GM18868 (cell line): ENCODE results near the gene DAZAP1.
A peak's percentile ranks its signal among the peaks of the same experiment; 100 is the strongest.

Source experiments
- ATAC-seq: cut with Tn5 transposase; IDR thresholded peaks from one replicate; pipeline ENCODE4 v1.9.1; 2021; ENCODE audit warnings: mild to moderate bottlenecking, moderate library complexity; ENCODE audit not compliant: unreplicated experiment

The DAZAP1 gene

GRCh38 chr19:1407528-1408299 is at the start of gene DAZAP1:
DAZAP1 (plus strand) TSS chr19:1407586; CDS start chr19:1407774, 188 bp downstream.
- ATAC-seq = peak; percentile 33

DNA sequence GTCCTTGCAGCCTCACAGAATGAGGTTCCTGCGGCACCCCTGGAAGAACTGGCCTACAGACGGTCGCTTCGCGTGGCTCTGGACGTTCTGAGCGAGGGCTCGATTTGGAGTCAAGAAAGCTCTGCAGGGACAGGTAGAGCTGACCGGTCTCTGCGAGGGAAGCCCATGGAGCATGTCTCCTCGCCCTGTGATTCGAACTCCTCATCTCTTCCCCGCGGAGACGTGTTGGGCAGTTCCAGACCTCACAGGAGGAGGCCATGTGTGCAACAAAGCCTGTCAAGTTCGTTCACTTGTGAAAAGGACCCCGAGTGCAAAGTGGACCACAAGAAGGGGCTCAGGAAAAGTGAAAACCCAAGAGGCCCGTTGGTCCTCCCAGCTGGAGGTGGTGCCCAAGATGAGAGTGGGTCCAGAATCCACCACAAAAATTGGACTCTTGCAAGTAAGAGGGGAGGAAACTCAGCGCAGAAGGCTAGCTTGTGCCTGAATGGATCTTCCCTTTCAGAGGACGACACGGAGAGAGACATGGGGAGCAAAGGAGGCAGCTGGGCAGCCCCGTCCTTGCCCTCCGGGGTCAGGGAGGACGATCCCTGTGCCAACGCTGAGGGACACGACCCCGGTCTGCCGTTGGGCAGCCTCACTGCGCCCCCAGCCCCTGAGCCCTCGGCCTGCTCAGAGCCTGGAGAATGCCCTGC is 47.1 kb upstream of the DAZAP1 start:
- no peak for ATAC-seq

DNA sequence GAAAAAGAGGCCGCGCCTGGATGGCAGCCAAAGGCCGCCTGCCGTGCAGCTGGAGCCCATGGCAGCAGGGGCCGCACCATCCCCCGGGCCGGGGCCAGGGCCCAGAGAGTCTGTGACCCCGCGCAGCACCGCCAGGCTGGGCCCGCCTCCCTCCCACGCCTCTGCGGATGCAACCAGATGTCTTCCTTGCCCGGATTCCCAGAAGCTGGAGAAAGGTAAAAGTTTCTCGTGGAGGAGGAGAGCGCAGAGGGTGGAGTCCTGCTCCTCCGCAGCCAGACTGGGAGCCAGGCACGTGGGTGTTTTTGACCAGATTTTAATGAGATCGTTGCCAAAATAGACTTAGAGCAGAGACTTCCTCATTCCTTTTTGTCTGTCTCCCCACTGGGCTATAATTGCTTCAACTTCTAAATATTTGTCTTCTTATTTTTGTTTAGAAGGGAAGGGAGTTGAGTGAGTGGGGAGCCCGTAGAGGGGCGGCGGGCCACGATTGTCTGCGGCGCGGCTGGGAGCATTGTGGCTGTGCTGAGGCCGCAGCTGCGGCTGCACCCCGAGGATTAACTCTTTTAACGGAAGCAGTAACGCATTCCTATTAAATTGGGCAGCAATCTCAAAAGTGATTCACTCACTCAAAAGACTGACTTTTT is 46.4 kb upstream of the DAZAP1 start:
- no peak for ATAC-seq

- ATAC-seq = no peak
Observed at GRCh38 chr19:1361601-1362386, 45.6 kb upstream of the DAZAP1 start.

DNA sequence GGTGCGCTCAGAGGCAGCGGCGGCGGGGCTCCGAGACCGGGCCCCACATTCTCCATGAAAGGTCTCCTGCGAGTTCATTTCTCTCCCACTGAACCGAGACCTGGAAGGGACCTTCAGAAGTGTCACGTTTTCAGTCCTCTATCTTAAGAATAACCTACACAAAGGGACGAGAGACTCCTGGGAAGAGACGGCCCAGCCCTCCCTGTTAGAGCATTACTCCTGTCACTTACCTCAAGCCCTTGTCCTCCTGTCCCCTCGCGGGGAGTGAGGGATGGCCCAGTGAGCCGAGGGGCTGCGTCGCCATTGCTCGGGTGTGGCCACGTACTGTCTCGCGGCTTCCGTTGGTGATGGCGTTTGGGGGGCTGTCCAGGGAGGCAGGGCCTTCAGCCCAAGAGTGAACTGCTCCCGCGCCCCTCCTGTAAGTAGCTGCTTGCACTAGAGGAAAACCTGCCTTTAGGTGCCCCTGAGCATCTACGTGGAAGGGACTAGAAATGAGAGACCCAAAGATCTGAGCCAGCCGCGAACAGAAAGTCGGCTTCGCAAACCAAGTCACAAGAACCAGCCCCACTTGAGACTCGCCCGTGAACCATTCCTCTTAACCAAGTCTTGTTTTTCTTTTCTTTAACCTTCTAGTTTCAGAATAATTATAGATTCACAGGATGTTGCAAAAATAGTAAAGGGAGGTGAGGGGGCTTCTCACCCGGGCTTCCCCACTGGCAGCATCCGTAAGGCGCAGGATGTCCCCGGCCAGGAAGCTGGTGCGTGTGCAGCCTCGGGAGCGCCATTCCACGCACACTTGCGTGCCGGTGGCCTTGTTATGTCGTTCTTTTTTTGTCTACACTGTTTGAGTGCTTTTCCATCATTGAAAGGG is 44.8 kb upstream of the DAZAP1 start:
- ATAC-seq = no peak

DNA sequence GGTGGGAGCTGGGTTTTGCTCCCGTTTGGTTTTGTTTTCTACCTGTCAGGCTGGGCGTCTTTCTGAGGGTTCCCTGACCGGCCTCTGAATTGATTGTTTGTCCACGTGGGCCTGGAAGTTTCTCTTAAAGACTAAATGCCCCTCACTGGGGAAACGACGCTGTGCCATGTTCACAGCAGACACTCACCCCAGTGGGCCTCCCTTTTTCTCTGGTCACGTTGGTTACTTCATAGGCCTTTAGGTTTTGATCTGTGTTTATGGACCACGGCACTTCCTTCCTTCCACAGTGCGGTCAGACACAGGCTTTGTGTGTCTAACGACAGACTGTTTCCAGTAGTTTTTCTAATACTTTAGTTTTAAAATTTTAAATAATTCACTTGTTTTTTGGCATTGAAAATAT is 43.8 kb upstream of the DAZAP1 start:
- no peak for ATAC-seq

DNA sequence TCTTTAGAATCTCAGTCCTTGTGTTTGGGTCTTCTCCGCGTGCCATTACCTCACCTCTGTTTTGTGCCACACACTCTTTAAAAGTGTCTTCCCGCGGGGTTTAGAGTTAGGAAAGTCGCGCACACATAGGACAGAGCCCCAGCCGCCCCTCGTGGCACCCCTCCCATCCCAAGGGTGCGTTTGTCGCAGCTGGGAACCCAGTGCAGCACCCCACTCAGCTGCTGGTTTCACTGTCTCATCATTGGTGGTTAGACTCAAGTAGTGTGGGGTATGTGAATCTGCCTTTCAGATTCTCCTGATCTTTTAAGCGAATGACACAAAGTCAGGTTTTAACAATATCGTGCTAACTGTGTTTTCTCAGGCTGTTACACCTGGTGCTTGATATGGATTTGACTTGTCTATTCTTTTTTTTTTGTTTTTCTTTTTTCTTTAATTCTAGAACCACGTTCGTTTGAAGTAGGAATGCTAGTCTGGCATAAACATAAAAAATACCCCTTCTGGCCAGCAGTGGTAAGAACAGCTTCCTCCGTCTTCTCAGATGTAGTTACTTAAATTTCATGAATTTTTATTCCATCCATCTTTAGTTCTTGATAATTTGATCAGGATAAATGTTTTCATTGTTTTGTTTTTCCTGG is 43.2 kb upstream of the DAZAP1 start:
- ATAC-seq = no peak

GRCh38 chr19:1365319-1366269 is 41.8 kb upstream of the DAZAP1 start:
- no peak for ATAC-seq

GRCh38 chr19:1366296-1366695 is 41.1 kb upstream of the DAZAP1 start:
- no peak for ATAC-seq

DNA sequence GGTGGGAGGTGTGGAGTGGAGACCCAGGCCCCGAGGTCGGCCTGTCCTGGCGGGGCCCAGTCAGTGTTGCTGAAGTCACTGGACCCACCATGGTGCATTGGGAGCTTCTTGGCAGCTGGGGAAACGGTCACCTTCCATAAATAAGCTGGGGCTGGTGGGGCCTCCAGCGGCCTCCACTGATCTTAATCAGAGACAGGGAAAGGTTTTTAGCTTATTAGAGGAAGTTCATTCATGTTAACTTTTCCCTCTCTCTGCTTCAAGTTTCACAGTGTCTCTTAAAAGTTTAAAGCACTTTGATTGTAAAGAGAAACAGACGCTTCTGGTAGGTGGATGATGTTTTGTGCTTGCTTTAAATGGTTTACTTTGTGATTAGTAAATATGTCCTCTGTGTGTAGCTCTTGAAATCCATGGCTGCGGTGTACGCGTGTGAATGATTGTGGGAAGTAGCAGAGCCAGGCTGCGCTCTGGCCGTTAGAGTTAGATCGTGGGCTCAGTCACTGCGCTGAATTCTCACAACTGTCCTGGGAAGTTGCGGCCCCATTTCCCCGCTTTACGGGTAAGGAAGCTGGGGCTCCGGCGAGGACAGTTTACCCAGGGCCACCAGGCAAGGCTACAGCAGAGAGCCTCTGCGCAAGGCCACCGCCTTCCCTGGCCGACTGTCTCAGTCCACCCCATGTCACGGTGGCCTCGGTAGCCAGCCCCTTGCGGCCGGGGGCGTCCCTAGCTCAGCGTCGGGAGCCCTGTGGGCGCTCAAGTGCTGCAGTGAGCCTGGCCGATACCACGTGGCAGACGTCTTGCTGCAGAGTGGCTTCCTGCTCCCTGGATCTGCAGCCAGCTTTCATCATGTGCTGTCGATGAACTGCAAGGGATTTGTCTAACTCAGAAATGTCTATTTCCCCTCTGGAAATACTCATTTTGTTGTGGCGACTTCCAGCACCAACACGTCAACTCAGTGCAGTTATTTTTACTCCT is 40.2 kb upstream of the DAZAP1 start:
- no peak for ATAC-seq

DNA sequence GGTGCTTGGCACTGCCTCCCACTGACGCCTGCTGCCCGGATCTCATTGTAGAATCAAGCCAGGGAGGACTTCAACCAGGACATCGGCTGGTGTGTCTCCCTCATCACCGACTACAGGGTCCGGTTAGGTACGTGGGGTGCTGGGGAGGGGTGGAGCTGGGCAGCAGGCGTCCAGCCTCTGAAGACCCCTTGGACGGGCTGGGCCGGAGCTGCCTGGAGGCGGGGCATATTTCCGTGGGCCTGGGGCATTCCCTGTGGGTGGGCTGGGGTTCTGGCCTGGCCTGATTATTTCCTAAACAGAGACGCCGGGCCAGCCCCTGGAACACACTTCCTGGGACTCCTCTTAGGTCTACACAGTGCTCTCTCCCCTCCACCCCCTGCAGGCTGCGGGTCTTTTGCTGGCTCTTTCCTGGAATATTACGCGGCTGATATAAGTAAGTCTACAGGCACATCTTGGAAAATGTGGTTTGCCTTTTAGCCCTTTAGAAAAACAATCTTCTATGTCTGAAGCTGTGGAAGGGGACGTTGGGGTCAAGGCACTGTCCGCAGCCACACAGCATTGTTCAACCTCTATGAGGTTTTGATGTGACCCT is 38.1 kb upstream of the DAZAP1 start:
- ATAC-seq = no peak

DNA sequence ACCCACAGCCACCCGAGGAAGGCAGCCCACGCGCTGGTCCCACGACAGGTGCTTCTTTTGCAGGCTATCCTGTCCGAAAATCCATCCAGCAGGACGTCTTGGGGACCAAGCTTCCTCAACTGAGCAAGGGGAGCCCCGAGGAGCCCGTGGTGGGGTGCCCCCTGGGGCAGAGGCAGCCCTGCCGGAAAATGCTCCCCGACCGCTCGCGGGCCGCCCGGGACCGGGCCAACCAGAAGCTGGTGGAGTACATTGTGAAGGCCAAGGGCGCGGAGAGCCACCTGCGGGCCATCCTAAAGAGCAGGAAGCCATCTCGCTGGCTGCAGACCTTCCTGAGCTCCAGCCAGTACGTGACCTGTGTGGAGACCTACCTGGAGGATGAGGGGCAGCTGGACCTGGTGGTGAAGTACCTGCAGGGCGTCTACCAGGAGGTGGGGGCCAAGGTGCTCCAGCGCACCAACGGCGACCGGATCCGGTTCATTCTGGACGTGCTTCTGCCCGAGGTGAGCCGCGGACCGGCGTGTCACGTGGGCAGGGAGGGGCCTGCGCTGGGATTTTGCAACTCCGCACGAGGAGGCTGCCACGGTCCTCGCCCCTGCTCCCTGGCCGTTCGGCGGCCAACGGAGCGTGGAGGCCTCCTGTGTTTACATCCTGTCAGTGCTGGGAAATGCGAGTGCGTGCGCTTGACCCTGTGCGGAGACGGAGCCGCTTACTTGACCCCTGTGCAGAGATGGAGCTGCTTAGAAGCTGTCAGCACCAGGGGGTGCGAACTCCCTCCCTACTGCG is 36.6 kb upstream of the DAZAP1 start:
- ATAC-seq = no peak

DNA sequence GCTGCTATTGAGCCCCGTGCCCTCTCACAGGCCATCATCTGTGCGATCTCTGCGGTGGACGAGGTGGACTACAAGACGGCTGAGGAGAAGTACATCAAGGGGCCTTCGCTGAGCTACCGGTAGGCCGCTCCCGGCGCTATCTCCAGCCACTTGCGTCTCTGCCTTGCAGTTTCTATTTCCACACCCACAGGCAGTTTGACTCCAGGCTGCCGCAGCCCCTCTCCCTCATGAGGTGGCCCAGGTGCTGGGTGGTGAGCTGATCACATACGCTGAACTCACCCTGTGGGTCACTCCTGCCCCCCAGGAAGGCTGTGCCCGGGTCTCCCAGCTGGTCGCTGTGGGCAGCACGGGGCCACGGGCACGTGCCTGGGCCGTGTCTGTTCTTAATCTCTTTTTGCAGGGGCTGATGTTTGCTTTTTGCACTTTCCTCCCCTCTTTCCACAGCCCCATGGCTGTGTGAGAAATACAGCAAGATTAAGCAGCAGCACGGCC is 34.3 kb upstream of the DAZAP1 start:
- ATAC-seq = no peak

DNA sequence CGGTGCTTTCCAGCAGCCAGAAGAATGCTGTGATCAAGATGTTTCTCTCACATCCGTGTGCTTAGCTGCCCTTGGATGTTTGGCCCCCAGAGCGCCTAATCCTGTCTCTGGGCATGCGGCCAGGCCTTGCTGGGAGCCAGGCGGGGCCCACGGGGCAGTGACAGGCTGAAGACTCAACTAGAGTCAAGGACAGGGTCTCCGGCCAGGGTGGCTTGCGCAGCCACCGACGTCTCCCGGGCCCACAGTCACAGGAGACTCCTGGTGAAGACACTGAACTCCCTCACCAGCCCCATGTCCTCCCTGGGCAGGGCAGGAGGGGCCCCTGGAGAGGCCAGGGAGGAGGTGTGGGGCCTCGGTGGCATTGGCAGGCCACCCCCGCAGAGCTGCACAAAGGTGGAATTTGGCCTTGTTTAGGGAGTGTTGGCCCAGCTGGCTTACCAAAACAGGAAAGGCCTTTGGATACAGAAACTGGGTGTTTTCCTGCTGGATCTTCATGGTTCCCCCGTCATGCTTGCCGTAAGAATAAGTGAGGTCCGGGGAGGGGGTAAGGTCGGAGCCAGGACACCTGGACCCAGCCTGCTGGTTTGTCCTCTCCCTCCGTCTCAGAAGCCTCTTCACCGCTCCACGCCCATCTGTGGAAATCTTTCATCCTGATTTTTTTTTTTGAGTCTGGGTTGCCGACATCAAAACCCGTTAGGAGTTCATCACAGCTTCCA is 33.7 kb upstream of the DAZAP1 start:
- ATAC-seq = no peak

GRCh38 chr19:1374250-1374577 is 33.2 kb upstream of the DAZAP1 start:
- no peak for ATAC-seq

DNA sequence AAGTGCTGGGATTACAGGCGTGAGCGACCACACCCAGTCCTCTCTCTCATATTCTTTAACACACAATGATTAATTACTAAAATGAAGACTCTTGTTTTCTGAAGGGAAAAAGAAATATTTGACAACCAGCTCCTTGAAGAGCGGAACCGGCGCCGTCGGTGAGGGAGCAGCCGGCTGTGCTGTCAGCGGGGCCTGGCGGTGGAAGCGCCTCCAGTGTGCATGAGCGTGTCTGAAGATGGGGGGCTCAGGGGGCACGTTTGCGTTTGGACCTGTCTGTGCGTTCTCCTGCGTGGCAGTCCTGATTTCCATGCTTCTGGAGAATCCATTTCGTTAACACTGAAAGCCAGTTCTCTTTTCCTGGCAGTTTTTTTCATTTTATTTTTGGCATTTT is 31.0 kb upstream of the DAZAP1 start:
- no peak for ATAC-seq
